NB4 (cell line): ENCODE data around the gene PSTK.

Experiments
- DNase-seq: peaks from one replicate; pipeline ENCODE4 v3.0.0; 2010; ENCODE audit warnings: low read depth
- H3K4me3 ChIP-seq: one replicate; pipeline ENCODE4 v1.5.1; 2011; ENCODE audit warnings: mild to moderate bottlenecking, low read depth, low read length, moderate library complexity
- MYC ChIP-seq: IDR thresholded peaks from 2 replicates; pipeline ENCODE4 v1.6.1; 2011; ENCODE audit warnings: low read depth, low read length
- POLR2A ChIP-seq: IDR thresholded peaks from 2 replicates; pipeline ENCODE4 v1.6.1; 2011; ENCODE audit warnings: mild to moderate bottlenecking; ENCODE audit not compliant: insufficient read length; ENCODE audit errors: extremely low read depth
- TF ChIP-seq, protein P1 (sequence below): IDR thresholded peaks from one replicate; pipeline ENCODE4 v1.5.1; 2012; ENCODE audit warnings: low read depth, low read length
- TF ChIP-seq, protein P2 (sequence below): IDR thresholded peaks from 2 replicates; pipeline ENCODE4 v1.6.1; 2011; ENCODE audit warnings: low read depth, low read length

The PSTK gene

DNA sequence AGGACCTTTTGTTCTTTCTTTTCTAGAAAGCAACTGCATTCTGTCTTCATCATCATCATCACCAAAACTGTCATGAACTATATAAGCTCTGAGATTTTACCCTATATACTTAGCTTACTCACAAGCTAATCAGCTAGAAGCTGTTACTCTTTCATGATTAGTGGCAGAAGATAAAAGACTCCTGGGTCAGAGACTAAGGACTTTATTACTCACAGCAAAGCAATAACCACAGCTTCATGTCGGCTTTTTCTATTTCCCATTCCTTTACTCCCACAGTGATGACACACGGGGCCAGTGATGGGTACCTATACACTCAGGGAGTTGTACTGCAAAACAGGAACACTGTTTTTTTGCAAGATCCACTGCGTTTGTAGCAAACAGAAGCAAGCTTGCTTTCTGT lies 17.8 kb upstream of the PSTK start:
- H3K4me3 ChIP-seq = no peak overlapping the region
- TF ChIP-seq MYC (no peak), POLR2A (no peak)
- TF ChIP-seq, protein P1, sequence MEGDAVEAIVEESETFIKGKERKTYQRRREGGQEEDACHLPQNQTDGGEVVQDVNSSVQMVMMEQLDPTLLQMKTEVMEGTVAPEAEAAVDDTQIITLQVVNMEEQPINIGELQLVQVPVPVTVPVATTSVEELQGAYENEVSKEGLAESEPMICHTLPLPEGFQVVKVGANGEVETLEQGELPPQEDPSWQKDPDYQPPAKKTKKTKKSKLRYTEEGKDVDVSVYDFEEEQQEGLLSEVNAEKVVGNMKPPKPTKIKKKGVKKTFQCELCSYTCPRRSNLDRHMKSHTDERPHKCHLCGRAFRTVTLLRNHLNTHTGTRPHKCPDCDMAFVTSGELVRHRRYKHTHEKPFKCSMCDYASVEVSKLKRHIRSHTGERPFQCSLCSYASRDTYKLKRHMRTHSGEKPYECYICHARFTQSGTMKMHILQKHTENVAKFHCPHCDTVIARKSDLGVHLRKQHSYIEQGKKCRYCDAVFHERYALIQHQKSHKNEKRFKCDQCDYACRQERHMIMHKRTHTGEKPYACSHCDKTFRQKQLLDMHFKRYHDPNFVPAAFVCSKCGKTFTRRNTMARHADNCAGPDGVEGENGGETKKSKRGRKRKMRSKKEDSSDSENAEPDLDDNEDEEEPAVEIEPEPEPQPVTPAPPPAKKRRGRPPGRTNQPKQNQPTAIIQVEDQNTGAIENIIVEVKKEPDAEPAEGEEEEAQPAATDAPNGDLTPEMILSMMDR = no peak
- TF ChIP-seq, protein P2, sequence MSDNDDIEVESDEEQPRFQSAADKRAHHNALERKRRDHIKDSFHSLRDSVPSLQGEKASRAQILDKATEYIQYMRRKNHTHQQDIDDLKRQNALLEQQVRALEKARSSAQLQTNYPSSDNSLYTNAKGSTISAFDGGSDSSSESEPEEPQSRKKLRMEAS = no peak
- DNase-seq = no peak

DNA sequence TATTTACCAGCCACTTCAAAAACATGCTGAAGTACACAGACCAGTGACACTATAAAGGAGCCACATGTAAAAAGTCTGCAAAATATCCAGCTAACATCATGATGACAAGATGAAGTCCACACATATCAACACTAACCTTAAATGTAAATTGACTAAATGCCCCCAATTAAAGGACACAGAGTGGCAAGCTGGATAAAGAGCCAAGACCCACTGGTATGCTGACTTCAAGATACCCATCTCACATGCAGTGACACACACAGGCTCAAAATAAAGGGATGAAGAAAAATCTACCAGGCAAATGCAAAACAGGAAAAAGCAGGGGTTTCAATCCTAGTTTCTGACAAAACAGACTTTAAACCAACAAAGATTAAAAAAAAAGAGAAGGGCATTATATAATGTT lies 13.3 kb upstream of the PSTK start:
- DNase-seq = no peak
- no peak overlapping the region for H3K4me3 ChIP-seq
- TF ChIP-seq MYC (no peak), POLR2A (no peak)
- TF ChIP-seq, protein P2 = no peak
- TF ChIP-seq, protein P1 = no peak

DNA sequence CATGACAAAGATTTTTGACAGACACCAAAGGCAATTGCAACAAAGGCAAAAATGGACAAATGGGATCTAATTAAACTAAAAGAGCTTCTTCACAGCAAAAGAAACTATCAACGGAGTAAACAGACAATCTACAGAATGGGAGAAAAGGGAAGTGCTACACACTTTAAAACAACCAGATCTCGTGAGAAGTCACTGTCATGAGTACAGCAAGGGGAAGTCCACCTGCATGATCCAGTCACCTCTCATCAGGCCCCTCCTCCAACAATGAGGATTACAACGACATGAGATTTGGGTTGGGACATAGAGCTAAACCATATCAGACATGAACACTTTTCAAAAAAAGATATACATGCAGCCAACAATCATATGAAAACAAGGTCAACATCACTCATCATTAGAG lies 11.5 kb upstream of the PSTK start:
- TF ChIP-seq, protein P1 = no peak
- TF ChIP-seq MYC = no peak
- H3K4me3 ChIP-seq = no peak overlapping the region
- no peak for DNase-seq

DNA sequence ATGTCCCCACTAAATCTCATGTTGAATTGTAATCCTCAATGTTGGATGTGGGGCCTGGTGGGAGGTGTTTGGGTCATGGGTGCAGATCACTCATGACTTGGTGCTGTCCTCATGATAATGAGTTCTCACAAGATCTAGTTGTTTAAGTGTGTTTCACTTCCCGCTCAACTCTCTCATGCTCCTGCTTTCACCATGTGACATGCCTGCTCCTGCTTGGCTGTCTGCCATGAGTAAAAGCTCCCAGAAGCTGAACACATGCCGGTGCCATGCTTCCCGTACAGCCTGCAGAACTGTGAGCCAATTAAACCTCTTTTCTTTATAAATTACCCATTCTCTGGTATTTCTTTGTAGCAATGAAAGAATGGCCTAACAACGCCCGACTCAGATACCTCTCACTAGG lies 6.2 kb upstream of the PSTK start:
- TF ChIP-seq POLR2A (no peak), MYC (no peak)
- TF ChIP-seq, protein P2 = no peak
- TF ChIP-seq, protein P1 = no peak
- no peak for DNase-seq
- H3K4me3 ChIP-seq = no peak overlapping the region

DNA sequence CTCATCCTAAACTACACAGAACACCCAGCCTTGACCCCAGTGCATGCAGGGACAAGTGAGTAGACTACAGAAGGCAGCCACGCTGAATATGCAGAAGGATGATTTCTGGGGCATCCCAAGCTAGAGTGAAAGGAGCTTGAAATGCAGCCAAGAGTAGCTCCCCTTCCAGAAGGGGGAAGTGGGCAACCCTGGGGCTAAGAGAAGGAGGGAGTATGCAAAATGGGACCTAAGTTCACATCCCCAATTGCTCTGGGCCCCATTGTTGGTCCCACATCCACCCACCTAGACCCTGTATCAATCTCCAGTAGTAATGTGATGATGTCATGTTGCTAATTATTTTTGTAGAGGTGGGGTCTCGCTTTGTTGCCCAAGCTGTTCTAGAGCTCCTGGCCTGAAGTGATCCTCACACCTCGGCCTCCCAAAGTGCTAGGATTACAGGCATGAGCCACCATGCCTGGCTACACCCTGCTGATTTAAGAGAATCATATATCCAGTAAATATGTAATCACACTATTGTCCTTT lies 5.6 kb upstream of the PSTK start:
- no peak for DNase-seq
- no peak overlapping the region for H3K4me3 ChIP-seq
- TF ChIP-seq POLR2A (no peak), MYC (no peak)
- TF ChIP-seq, protein P1 = no peak
- TF ChIP-seq, protein P2 = no peak

DNA sequence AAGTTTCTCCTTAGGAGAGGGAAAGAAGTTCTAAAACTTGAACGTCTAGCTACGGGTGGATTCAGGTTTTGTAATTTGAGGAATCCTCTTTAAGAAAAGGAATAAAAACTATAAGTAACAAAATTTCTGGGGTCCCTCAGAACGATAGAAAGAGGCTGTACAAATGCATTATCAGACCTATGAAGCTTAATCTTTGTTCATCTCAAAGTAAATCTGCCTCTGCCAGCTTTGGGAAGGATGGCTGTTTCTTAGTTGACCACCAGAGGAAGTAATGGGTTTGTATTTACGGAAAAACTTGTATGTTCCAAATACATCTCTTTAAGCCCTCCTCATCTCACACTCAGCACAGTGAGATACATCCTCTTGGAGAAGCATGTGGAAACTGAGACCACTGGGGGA lies 864 bp downstream of the PSTK start:
- TF ChIP-seq MYC (peak; percentile 22; the same call in 1 of the 2 replicates), POLR2A (no peak)
- TF ChIP-seq, protein P2 = 0 out of 2 replicates have a peak, but pooled peaks have one; percentile 13
- TF ChIP-seq, protein P1 = peak; percentile 49
- peak; percentile 75 for DNase-seq
- peak overlapping the region; percentile 77 for H3K4me3 ChIP-seq
